ENCODE data around the gene AKT3.

DNA sequence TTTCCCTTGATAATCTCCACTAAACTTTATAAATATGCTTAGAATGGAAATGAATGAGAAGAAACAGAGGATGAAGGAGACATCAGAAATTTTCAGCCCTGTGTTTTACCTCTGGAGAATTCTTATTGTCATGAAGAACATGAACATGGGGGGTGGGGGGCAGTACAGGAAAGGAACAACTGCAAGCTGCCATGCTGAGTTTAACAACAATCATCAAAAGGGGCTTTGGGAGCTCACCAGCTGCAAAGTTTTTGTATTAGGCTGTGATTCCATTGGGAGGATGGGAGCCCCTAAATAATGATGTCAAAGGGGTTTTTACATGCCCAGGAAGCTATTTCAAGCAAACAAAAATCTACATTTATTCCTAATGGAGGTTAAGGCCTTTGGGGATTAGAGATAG, 103.3 kb downstream of the AKT3 start:
- TF ChIP-seq, protein P1, sequence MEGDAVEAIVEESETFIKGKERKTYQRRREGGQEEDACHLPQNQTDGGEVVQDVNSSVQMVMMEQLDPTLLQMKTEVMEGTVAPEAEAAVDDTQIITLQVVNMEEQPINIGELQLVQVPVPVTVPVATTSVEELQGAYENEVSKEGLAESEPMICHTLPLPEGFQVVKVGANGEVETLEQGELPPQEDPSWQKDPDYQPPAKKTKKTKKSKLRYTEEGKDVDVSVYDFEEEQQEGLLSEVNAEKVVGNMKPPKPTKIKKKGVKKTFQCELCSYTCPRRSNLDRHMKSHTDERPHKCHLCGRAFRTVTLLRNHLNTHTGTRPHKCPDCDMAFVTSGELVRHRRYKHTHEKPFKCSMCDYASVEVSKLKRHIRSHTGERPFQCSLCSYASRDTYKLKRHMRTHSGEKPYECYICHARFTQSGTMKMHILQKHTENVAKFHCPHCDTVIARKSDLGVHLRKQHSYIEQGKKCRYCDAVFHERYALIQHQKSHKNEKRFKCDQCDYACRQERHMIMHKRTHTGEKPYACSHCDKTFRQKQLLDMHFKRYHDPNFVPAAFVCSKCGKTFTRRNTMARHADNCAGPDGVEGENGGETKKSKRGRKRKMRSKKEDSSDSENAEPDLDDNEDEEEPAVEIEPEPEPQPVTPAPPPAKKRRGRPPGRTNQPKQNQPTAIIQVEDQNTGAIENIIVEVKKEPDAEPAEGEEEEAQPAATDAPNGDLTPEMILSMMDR (IDR thresholded peaks at IDR 0.05; ENCODE audit: control extremely low read depth in 1 of 3, insufficient read depth in 1 of 3, low read depth in 1 of 3, low read length in 3 of 3), result no peak
- TF ChIP-seq BACH1 (IDR thresholded peaks at IDR 0.05; ENCODE audit: low read length), result no peak
- no peak for TF ChIP-seq JUN (IDR thresholded peaks at IDR 0.05; ENCODE audit: low read depth, low read length)
- no peak for TF ChIP-seq RAD21 (IDR thresholded peaks at IDR 0.05 in 1 of 2, conservative IDR thresholded peaks at IDR 0.05 in 1 of 2; ENCODE audit: low read depth in 2 of 2, low read length in 2 of 2)
- no peak for TF ChIP-seq YY1 (IDR thresholded peaks at IDR 0.05; ENCODE audit: low read depth, low read length)

Data from H1 (cell line).